Ectodermal cell (in vitro differentiated cells): ENCODE data around the gene CD40.

ENCODE experiments used
- H3K27ac ChIP-seq: 2 replicates; pipeline ENCODE4 v1.7.0; 2013; ENCODE audit warnings: mild to moderate bottlenecking, low read depth, low read length; ENCODE audit not compliant: insufficient read depth, poor library complexity, severe bottlenecking
- H3K27me3 ChIP-seq: 2 replicates; pipeline ENCODE4 v1.7.0; 2013; ENCODE audit warnings: mild to moderate bottlenecking, low read length; ENCODE audit not compliant: insufficient read depth, control insufficient read depth, poor library complexity, severe bottlenecking
- H3K36me3 ChIP-seq: one replicate; pipeline ENCODE4 v1.7.0; 2013; ENCODE audit warnings: low read length; ENCODE audit not compliant: control insufficient read depth, insufficient read depth
- H3K4me1 ChIP-seq: one replicate; pipeline ENCODE4 v1.7.0; 2013; ENCODE audit warnings: low read length; ENCODE audit not compliant: control insufficient read depth, insufficient read depth
- H3K4me3 ChIP-seq: 2 replicates; pipeline ENCODE4 v1.7.0; 2013; ENCODE audit warnings: low read depth, low read length, control low read depth; ENCODE audit not compliant: insufficient read depth
- H3K9me3 ChIP-seq: 2 replicates; pipeline ENCODE4 v1.7.0; 2013; ENCODE audit warnings: mild to moderate bottlenecking, low read length, moderate library complexity; ENCODE audit not compliant: control insufficient read depth
- WGBS, 2 experiments: methylation state at CpG; one replicate each; pipeline ENCODE4 v1.1.7; 2013; ENCODE audit warnings: missing lambda C conversion rate in 2 of 2; 5-methylcytosine and 5-hydroxymethylcytosine counted together

CD40 gene

DNA sequence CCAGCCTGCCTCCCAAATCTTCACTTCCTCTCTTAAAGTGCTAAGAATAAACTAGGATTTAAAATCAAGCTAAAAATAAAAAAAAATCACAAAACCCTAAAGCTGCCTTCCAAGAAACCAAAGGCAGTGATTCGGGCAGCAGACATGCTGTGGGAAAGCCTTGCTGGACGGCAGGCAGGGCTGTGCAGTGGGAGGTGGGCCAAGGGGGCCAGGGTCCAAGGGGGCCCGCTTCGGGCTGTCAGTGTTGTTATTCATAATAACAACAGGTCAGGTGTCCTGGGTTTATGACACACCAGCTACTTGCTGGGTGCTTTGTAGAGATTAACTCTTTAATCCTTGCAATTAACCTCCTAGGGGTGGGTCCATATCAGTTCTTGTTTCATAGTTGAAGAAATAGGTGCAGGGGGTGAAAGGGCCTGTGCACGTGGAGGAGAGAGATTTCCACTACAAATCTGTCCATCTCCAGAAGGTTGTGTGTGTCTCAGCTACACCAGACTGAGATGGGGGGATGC, 40.4 kb downstream of the CD40 start:
- Histone ChIP-seq H3K27me3 (no peaks in the 10 kb centered on the region), H3K36me3 (no peaks in the 10 kb centered on the region), H3K4me1 (no peaks in the 10 kb centered on the region), H3K27ac (no peak overlapping the region), H3K4me3 (no peak overlapping the region), H3K9me3 (no peaks in the 10 kb centered on the region)
- 69 to 80% methylated on average over 4 of the region's 5 CpGs for WGBS, 2 experiments

DNA sequence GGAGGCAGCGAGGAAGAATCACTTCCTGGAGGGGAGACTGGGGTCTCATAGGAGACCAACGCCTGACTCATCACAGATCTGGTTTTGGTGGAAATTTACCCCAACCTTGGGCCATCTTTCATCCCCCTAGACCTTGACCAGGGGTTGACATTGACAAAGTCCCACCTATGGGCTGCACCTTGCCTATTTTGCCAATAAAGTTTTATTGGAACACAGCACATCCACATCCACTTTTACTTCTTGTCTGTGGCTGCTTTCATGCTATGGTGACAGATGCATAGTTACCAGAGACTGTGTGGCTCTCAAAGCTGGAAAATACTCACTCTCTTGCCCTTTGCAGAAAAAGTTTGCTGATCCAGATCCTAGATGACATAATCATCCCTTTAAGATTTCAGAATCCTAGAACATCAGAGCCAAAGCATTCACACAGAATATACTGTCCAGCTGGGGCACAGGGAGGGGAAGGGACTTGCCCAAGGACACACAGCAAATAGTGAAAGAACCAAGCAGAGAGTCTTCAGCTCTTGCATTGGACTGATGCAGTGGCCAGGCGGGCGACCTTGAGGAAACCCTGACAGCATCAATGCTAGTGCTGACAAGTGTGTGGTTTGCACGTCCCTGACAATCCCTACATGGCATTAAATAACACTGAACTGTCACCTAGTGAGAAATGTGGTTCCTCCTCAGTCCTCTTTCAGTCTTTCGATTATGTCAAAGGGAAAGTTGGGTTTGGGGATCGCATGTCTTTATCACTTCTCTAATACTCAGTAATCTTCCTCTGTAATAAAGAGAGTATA, 41.2 kb downstream of the CD40 start:
- no peak overlapping the region for H3K4me3 ChIP-seq
- no peaks in the 10 kb centered on the region for H3K9me3 ChIP-seq
- H3K4me1 ChIP-seq: no peaks in the 10 kb centered on the region
- no peak overlapping the region for H3K27ac ChIP-seq
- 82 to 85% methylated on average over 7 of the region's 7 CpGs for WGBS, 2 experiments
- H3K36me3 ChIP-seq: no peaks in the 10 kb centered on the region
- H3K27me3 ChIP-seq: no peaks in the 10 kb centered on the region

- Histone ChIP-seq H3K27me3 (no peaks in the 10 kb centered on the region), H3K36me3 (no peaks in the 10 kb centered on the region), H3K4me3 (no peak overlapping the region), H3K27ac (no peak overlapping the region), H3K4me1 (no peaks in the 10 kb centered on the region), H3K9me3 (no peaks in the 10 kb centered on the region)
- WGBS, 2 experiments: 88 to 89% methylated on average over 5 of the region's 5 CpGs
Measured at GRCh38 chr20:46160661-46161060, 42.5 kb downstream of the CD40 start.

DNA sequence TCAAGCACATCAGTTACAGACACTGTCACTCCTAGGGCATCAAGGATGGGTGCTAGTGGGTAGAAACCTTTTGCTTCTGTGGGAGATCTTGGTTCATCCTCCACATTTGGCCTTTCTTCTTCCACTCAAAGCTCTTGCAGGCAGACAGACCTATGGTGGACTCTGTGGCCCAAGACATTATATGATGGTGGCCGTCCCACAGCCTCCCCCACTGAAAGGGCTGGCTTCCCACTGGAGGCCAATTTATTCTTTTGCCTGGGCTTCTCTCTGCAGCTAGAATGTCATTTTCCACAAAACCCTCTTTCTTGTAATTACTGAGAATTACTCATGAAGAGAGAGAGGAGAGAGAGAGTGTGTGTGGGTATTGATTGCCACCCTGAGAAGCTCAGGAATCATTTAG, 43.8 kb downstream of the CD40 start:
- H3K27me3 ChIP-seq: no peaks in the 10 kb centered on the region
- 96 to 98% methylated on average over 1 of the region's 1 CpG for WGBS, 2 experiments
- H3K27ac ChIP-seq: no peak overlapping the region
- H3K36me3 ChIP-seq: no peaks in the 10 kb centered on the region
- H3K9me3 ChIP-seq: no peaks in the 10 kb centered on the region
- H3K4me1 ChIP-seq: no peaks in the 10 kb centered on the region
- H3K4me3 ChIP-seq: no peak overlapping the region

DNA sequence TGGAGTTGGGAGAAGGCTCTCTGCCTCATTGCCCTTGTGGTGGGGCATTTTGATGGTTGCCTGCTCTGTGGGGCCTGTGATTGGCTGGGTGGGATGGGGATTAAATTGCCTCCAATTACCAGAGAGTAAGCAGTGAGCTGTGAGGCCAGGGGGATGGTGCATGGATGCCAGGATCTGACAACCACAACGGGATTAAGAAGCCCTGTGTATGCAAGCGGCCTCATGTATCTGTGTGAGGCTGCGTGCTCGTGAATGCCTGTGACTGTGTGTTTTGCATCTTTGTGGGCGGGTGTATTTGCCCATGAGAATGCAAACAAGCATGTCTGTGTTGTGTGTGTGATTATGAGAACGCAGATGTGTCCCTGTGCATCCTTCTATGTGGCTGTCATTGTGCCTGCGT, 46.1 kb downstream of the CD40 start:
- H3K4me1 ChIP-seq: no peaks in the 10 kb centered on the region
- no peak overlapping the region for H3K27ac ChIP-seq
- H3K36me3 ChIP-seq: no peaks in the 10 kb centered on the region
- no peaks in the 10 kb centered on the region for H3K27me3 ChIP-seq
- WGBS, 2 experiments: 78 to 82% methylated on average over 7 of the region's 7 CpGs
- no peak overlapping the region for H3K4me3 ChIP-seq
- no peaks in the 10 kb centered on the region for H3K9me3 ChIP-seq

GRCh38 chr20:46167080-46167479, 49.0 kb downstream of the CD40 start:
- no peaks in the 10 kb centered on the region for H3K36me3 ChIP-seq
- H3K9me3 ChIP-seq: no peaks in the 10 kb centered on the region
- H3K4me3 ChIP-seq: no peak overlapping the region
- peaks cover 9% of the 10 kb centered on the region for H3K27me3 ChIP-seq
- no peaks in the 10 kb centered on the region for H3K4me1 ChIP-seq
- H3K27ac ChIP-seq: no peak overlapping the region

- WGBS, 2 experiments: 84% methylated on average over 8 of the region's 8 CpGs
- H3K27ac ChIP-seq: no peak overlapping the region
- no peaks in the 10 kb centered on the region for H3K9me3 ChIP-seq
- peaks cover 23% of the 10 kb centered on the region for H3K27me3 ChIP-seq
- H3K4me1 ChIP-seq: no peaks in the 10 kb centered on the region
- H3K4me3 ChIP-seq: no peak overlapping the region
- no peaks in the 10 kb centered on the region for H3K36me3 ChIP-seq
Measured at GRCh38 chr20:46168438-46168837, 50.3 kb downstream of the CD40 start.

- Histone ChIP-seq H3K27ac (no peak overlapping the region), H3K9me3 (no peaks in the 10 kb centered on the region), H3K36me3 (no peaks in the 10 kb centered on the region), H3K4me3 (no peak overlapping the region), H3K27me3 (peaks cover 33% of the 10 kb centered on the region), H3K4me1 (no peaks in the 10 kb centered on the region)
- WGBS, 2 experiments: 82 to 85% methylated on average over 13 of the region's 13 CpGs
Measured at GRCh38 chr20:46169245-46170171, 51.4 kb downstream of the CD40 start.

DNA sequence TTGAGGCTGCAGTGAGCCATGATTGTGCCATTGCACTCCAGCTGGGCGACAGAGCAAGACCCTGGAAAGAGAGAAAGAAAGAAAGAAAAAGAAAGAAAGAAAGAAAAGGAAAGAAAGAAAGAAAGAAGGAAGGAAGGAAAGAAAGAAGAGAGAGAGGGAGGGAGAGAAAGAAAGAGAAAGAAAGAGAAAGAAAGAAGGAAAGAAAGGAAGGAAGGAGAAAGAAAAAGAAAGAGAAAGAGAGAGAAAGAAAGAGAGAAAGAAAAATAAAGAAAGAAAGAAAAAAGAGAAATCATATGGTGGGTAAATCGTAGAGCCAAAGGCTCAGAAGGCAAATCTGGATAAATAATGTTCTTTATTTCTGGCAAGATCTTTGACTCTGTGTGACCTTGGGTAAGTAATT, 53.4 kb downstream of the CD40 start:
- Histone ChIP-seq H3K4me1 (no peaks in the 10 kb centered on the region), H3K27me3 (peaks cover 51% of the 10 kb centered on the region), H3K9me3 (no peaks in the 10 kb centered on the region), H3K36me3 (no peaks in the 10 kb centered on the region), H3K4me3 (no peak overlapping the region), H3K27ac (no peak overlapping the region)
- 85 to 87% methylated on average over 2 of the region's 2 CpGs for WGBS, 2 experiments

DNA sequence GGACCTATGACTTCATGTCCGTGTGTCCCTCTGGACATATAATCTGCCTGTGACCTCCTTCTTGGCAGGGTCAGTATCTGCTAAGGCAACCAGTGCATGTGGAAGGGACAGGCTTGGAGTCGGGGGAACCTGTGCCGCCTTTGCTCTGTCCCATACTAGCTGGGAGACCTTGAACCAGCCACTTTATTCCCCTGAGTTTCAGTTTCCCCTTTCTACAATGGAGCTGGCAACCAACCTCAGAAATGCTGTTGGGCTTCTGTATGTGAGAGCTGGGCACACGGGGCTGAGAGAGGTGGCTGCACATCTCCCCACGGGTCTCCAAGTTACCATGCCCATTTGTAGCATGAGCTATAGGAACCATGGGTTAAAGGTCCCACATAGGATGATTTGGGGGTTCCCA, 53.8 kb downstream of the CD40 start:
- H3K9me3 ChIP-seq: no peaks in the 10 kb centered on the region
- 82 to 85% methylated on average over 5 of the region's 5 CpGs for WGBS, 2 experiments
- H3K36me3 ChIP-seq: no peaks in the 10 kb centered on the region
- no peak overlapping the region for H3K27ac ChIP-seq
- peaks cover 51% of the 10 kb centered on the region for H3K27me3 ChIP-seq
- no peak overlapping the region for H3K4me3 ChIP-seq
- no peaks in the 10 kb centered on the region for H3K4me1 ChIP-seq
